ENCODE data around the gene TMPRSS6. TPM values are rescaled to one million over a fixed set of nuclear protein-coding genes. Genes with fewer than 3 reads are reported as not detected.

The TMPRSS6 gene
- total and polyA plus RNA-seq, 2 of the 13 experiments (the other 11 are each of a cell fraction or from before 2014, with no cell fraction given) = 4.2 to 4.8 TPM

DNA sequence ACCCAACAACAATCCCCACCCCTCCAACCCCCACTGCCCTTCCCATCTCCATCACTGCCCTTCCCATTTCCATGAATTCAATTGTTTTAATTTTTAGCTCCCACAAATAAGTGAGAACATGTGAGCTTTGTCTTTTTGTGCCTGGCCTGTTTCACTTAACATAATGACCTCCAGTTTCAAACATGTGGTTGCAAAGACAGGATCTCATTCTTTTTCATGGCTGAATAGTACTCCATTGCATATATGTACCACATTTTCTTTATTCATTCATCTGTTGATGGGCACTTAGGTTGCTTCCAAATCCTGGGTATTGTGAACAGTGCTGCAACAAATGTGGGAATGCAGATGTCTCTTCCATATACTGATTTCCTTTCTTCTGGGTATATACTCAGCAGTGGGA lies 41.2 kb upstream of the TMPRSS6 start (continued):
- TF ChIP-seq MAFK (conservative IDR thresholded peaks at IDR 0.05 in 1 of 2, IDR thresholded peaks at IDR 0.05 in 1 of 2; ENCODE audit: low read length in 2 of 2) = no peak
- no peak for TF ChIP-seq BHLHE40 (IDR thresholded peaks at IDR 0.05; ENCODE audit: low read length)

DNA sequence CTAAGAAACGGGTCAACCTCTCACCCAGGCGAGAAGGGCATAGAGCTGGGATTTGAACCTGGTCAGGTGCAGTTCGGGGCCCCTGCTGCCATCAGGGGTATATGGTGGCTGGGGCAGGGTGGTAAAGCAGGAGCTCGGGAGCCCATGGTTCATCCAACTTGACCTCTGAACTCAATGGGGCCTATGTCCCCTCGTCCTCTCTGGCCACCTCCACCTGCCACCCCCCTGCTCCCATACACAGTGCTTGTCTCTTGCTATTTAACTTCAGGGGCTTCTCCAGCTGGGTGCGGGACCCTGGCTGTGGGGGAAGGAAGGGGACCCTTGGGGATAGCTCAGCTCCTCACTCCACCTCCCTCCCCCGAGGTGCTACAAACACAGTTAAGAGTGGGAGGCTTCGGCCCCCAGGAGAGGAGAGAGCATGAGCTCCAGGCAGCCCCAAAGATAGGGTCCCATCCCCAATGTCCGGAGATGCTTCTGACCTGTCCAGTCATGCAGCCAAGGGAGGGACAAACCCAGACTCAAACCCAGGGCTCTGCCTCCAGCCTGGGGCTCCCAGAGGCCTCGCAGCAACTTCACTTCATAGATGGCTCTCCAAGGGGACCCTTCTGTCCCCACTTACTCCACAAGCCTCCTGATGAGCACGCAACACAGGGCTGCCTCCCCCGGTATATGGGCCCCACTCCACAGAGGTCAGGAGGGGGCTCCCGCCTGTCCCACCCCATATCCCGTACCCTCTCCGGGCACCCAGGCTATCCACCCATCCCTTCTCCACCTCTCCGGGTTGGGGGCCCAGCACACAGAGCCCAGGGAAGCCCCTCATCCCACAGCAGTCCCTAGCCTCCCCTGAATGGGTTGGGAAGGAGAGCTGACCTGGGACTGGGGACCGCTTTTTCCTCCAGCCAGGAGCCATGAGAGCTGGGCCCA lies 39.5 kb upstream of the TMPRSS6 start:
- no peak overlapping the region for H3K4me2 ChIP-seq (ENCODE audit: low read depth, low read length)
- no peaks in the 10 kb centered on the region for H3K36me3 ChIP-seq (replicated peaks in 1 of 2; ENCODE audit: control insufficient read depth in 1 of 2, insufficient read depth in 2 of 2, low read length in 2 of 2)
- 0 out of 2 replicates have a peak, but pooled peaks cover 15% of the 10 kb centered on the region for H3K4me1 ChIP-seq (ENCODE audit: insufficient read depth, low read length)
- H3K9ac ChIP-seq (ENCODE audit: insufficient read depth, low read depth, low read length) = no peak overlapping the region
- H3K27ac ChIP-seq (ENCODE audit: extremely low read length, insufficient read depth, low read length) = no peak overlapping the region
- ATAC-seq = no peak
- H2AFZ ChIP-seq (ENCODE audit: low read length) = no peak overlapping the region
- H3K79me2 ChIP-seq (ENCODE audit: insufficient read depth, low read length) = no peaks in the 10 kb centered on the region
- TF ChIP-seq ZNF33A (CRISPR knock-in tag; IDR thresholded peaks at IDR 0.05; ENCODE audit: borderline replicate concordance) (no peak), CENPT (CRISPR knock-in tag; IDR thresholded peaks at IDR 0.05; ENCODE audit: low read depth) (no peak), CEBPG (CRISPR knock-in tag; IDR thresholded peaks at IDR 0.05) (no peak), KDM3A (CRISPR knock-in tag; IDR thresholded peaks at IDR 0.05; ENCODE audit: low read depth) (no peak), ZFP36 (IDR thresholded peaks at IDR 0.05; ENCODE audit: borderline replicate concordance, low read depth, low read length, partially characterized antibody) (no peak), NR2F6 (IDR thresholded peaks at IDR 0.05) (no peak), NR2F6 (CRISPR knock-in tag; IDR thresholded peaks at IDR 0.05) (no peak), MTF1 (CRISPR knock-in tag; IDR thresholded peaks at IDR 0.05) (no peak), ATRX (CRISPR knock-in tag; IDR thresholded peaks at IDR 0.05; ENCODE audit: borderline replicate concordance) (no peak), ZNF335 (CRISPR knock-in tag; IDR thresholded peaks at IDR 0.05) (no peak)
- in situ Hi-C loops (cut with HindIII; ENCODE audit: extremely low pct_ligation_motif_present, low pct_unique_long_range_greater_than_20kb) (no loop called here), intact Hi-C loops (cut with micrococcal nuclease; ENCODE audit: unreplicated experiment) (loop anchor here (5.0 kb wide), 1 partner anchor 72 kb away; no protein-coding TSS in a partner anchor)
- no peak for FAIRE-seq
- ChIA-PET POLR2A (no interaction called here), CTCF (ENCODE audit: low intra/inter-chr PET ratio, low total read pairs) (no interaction called here)
- WGBS (ENCODE audit: low lambda C conversion rate) = 40% methylated on average over 7 of the region's 17 CpGs
- H3K9me3 ChIP-seq (ENCODE audit: low read length) = no peaks in the 10 kb centered on the region
- no peak overlapping the region for H3K4me3 ChIP-seq (replicated peaks in 1 of 3; ENCODE audit: insufficient read depth in 1 of 3, low read depth in 2 of 3, low read length in 3 of 3)
- peaks cover 5 to 30% of the 10 kb centered on the region in 2 experiments for H3K27me3 ChIP-seq (ENCODE audit: control insufficient read depth in 1 of 2, insufficient read depth in 2 of 2, low read length in 2 of 2)
- DNase-seq (ENCODE audit: low spot score) = no peak
- no peaks in the 10 kb centered on the region for H4K20me1 ChIP-seq (ENCODE audit: insufficient read depth, low read length)
- BruUV-seq (replicated peaks) = no TSS peak
